HepG2 (cell line): ENCODE measurements around the gene MAP3K2. TPM values are rescaled to one million over a fixed set of nuclear protein-coding genes. Genes with fewer than 3 reads are reported as not detected.

Experiments used
- ATAC-seq: fragments of 200-7000 bp; cut with Tn5 transposase; 3 replicates; pipeline ENCODE4 v1.9.1; 2020; ENCODE audit warnings: mild to moderate bottlenecking, moderate library complexity
- BruUV-seq: library from RNA; stranded (reverse); fragments of 400-500 nt; replicated peaks from 2 replicates; lab custom pipeline; 2021; lab: Mats Ljungman, UMichigan
- CTCF ChIA-PET: fragments of 300-600 bp; formaldehyde crosslinking; extraction: SDS; loops from one replicate; lab custom pipeline; 2021; ENCODE audit warnings: low total read pairs, inconsistent platforms, low intra/inter-chr PET ratio; lab: Yijun Ruan, JAX
- POLR2A ChIA-PET: fragments of 350-600 bp; sonication (Branson Sonifier 250); formaldehyde crosslinking; loops from one replicate; lab custom pipeline; 2020; ENCODE audit warnings: antibody characterized with exemption, inconsistent platforms; lab: Yijun Ruan, JAX
- DNase-seq: peaks from one replicate; pipeline ENCODE4 v3.0.0-alpha.2; 2015; ENCODE audit warnings: low spot score
- FAIRE-seq: peaks from 3 replicates; lab custom pipeline; 2011; peaks lifted over from hg19 to GRCh38; lab: Jason Lieb, UNC
- H2AFZ ChIP-seq: one replicate; pipeline ENCODE4 v1.6.1; 2011; ENCODE audit warnings: low read length, inconsistent platforms
- H3K27ac ChIP-seq: fragments of 300-600 bp; 3 replicates; pipeline ENCODE4 v1.8.0; 2011; ENCODE audit warnings: mixed run types, mild to moderate bottlenecking, mixed read lengths, low read length, inconsistent platforms; ENCODE audit not compliant: insufficient read depth; ENCODE audit errors: extremely low read length
- H3K27me3 ChIP-seq, 2 experiments: fragments of 200-600 bp in 1 of 2; 2 replicates in 1 of 2; 3 replicates in 1 of 2; pipeline versions ENCODE4 v1.6.0 to v1.8.0; 2011; ENCODE audit warnings: low read length in 2 of 2, mild to moderate bottlenecking in 2 of 2, moderate library complexity in 2 of 2, inconsistent platforms in 1 of 2; ENCODE audit not compliant: insufficient read depth in 2 of 2, control insufficient read depth in 1 of 2
- H3K36me3 ChIP-seq, 2 experiments: fragments of 200-600 bp in 1 of 2; replicated peaks in 1 of 2; 2 replicates in 1 of 2; 3 replicates in 1 of 2; pipeline versions ENCODE4 v1.5.1 to v1.8.0; 2011; ENCODE audit warnings: low read length in 2 of 2, inconsistent platforms in 1 of 2; ENCODE audit not compliant: insufficient read depth in 2 of 2, control insufficient read depth in 1 of 2
- H3K4me1 ChIP-seq: 2 replicates; pipeline ENCODE4 v1.5.1; 2012; ENCODE audit warnings: low read length, inconsistent platforms; ENCODE audit not compliant: insufficient read depth
- H3K4me2 ChIP-seq: 2 replicates; pipeline ENCODE4 v1.6.0; 2011; ENCODE audit warnings: low read depth, low read length, inconsistent platforms
- H3K4me3 ChIP-seq, 3 experiments: fragments of 200-600 bp in 1 of 3; sonication (generic), shearing (Covaris generic) in 1 of 3; replicated peaks in 1 of 3; 2 replicates each; pipeline ENCODE4 v1.5.1; 2011 to 2016; ENCODE audit warnings: low read length in 3 of 3, inconsistent platforms in 2 of 3, low read depth in 2 of 3, mild to moderate bottlenecking in 2 of 3, control low read depth in 1 of 3, mixed read lengths in 1 of 3; ENCODE audit not compliant: insufficient read depth in 1 of 3
- H3K79me2 ChIP-seq: one replicate; pipeline ENCODE4 v1.6.1; 2011; ENCODE audit warnings: low read length, inconsistent platforms; ENCODE audit not compliant: insufficient read depth
- H3K9ac ChIP-seq: 2 replicates; pipeline ENCODE4 v1.6.0; 2011; ENCODE audit warnings: mild to moderate bottlenecking, low read depth, low read length, inconsistent platforms; ENCODE audit not compliant: insufficient read depth
- H3K9me3 ChIP-seq: 2 replicates; pipeline ENCODE4 v1.5.1; 2012; ENCODE audit warnings: mild to moderate bottlenecking, low read length
- H4K20me1 ChIP-seq: 2 replicates; pipeline ENCODE4 v1.6.0; 2011; ENCODE audit warnings: inconsistent platforms, mild to moderate bottlenecking, low read length, moderate library complexity; ENCODE audit not compliant: insufficient read depth
- FOXK2 ChIP-seq: fragments of 450-650 bp; IDR thresholded peaks from 2 replicates; pipeline ENCODE4 v1.6.1; 2016
- GPN1 ChIP-seq: sonication (generic); formaldehyde crosslinking; IDR thresholded peaks from 2 replicates; pipeline ENCODE4 v1.5.1; 2020; ENCODE audit warnings: missing genetic modification reagents, borderline replicate concordance
- HDAC6 ChIP-seq: fragments of 200-600 bp; sonication (generic); IDR thresholded peaks from 2 replicates; pipeline ENCODE4 v1.7.0; 2017; ENCODE audit warnings: mild to moderate bottlenecking, antibody characterized with exemption, low read length, low read depth
- HOXA7 ChIP-seq: sonication (generic); formaldehyde crosslinking; IDR thresholded peaks from 2 replicates; pipeline ENCODE4 v1.8.1; 2022; ENCODE audit warnings: mild to moderate bottlenecking, missing genetic modification reagents, moderate library complexity
- IKZF1 ChIP-seq: fragments of 450-650 bp; IDR thresholded peaks from 2 replicates; pipeline ENCODE4 v1.7.1; 2016
- KMT2B ChIP-seq: IDR thresholded peaks from 2 replicates; pipeline ENCODE4 v1.6.1; 2016; ENCODE audit warnings: missing genetic modification reagents, missing compliant biosample characterization
- POLR2AphosphoS5 ChIP-seq: IDR thresholded peaks from 2 replicates; pipeline ENCODE4 v1.6.1; 2012; ENCODE audit warnings: low read depth, low read length
- SETDB1 ChIP-seq: sonication (generic); formaldehyde crosslinking; IDR thresholded peaks from 2 replicates; pipeline ENCODE4 v1.5.1; 2020; ENCODE audit warnings: missing genetic modification reagents, mild to moderate bottlenecking, borderline replicate concordance
- SSRP1 ChIP-seq: IDR thresholded peaks from 2 replicates; pipeline ENCODE4 v1.6.1; 2016; ENCODE audit warnings: control low read depth
- ZFY ChIP-seq: sonication (generic); formaldehyde crosslinking; IDR thresholded peaks from 2 replicates; pipeline ENCODE4 v1.4.0; 2020; ENCODE audit warnings: missing genetic modification reagents
- ZNF543 ChIP-seq: sonication (generic); formaldehyde crosslinking; IDR thresholded peaks from 2 replicates; pipeline ENCODE4 v1.4.0; 2020; ENCODE audit warnings: mild to moderate bottlenecking, missing genetic modification reagents
- ZNF549 ChIP-seq: sonication (generic); formaldehyde crosslinking; IDR thresholded peaks from 2 replicates; pipeline ENCODE4 v1.5.0; 2020; ENCODE audit warnings: missing genetic modification reagents
- ZNF713 ChIP-seq: sonication (generic); formaldehyde crosslinking; IDR thresholded peaks from 2 replicates; pipeline ENCODE4 v1.4.0; 2020; ENCODE audit warnings: mild to moderate bottlenecking, missing genetic modification reagents
- ZNF749 ChIP-seq: sonication (generic); formaldehyde crosslinking; IDR thresholded peaks from 2 replicates; pipeline ENCODE4 v1.8.0; 2022; ENCODE audit warnings: mild to moderate bottlenecking, missing genetic modification reagents, moderate library complexity, borderline replicate concordance
- ZNF816 ChIP-seq: sonication (generic); formaldehyde crosslinking; IDR thresholded peaks from 2 replicates; pipeline ENCODE4 v1.8.0; 2022; ENCODE audit warnings: missing genetic modification reagents, mild to moderate bottlenecking, borderline replicate concordance
- WGBS: methylation state at CpG from one replicate; pipeline ENCODE4 v1.1.6; 2017; ENCODE audit warnings: low lambda C conversion rate; 5-methylcytosine and 5-hydroxymethylcytosine counted together
- in situ Hi-C: cut with HindIII; loops from 2 replicates; pipeline ENCODE4 v1.10.0; 2017; ENCODE audit warnings: low pct_unique_long_range_greater_than_20kb; ENCODE audit not compliant: extremely low pct_ligation_motif_present
- intact Hi-C: fragments of 100-400 bp; cut with micrococcal nuclease; formaldehyde crosslinking; loops from one replicate; pipeline ENCODE4 v1.10.0; 2022; ENCODE audit not compliant: unreplicated experiment
- polyA plus RNA-seq, 8 experiments: library from polyadenylated mRNA; depleted of rRNA in 3 of 8; stranded (reverse) in 7 of 8; unstranded in 1 of 8; fragments of >200 nt; fragmentation: Illumina TruSeq in 4 of 8; extraction: Trizol in 4 of 8; gene quantifications; 2 replicates each; pipeline versions ENCODE4 v1.2.1 to v1.2.3, GENCODE V29; 2011 to 2016; ENCODE audit warnings: low read depth in 4 of 8, missing spikeins in 1 of 8, mixed read lengths in 1 of 8; ENCODE audit not compliant: insufficient read depth in 1 of 8
- total RNA-seq, 5 experiments: library from RNA; depleted of rRNA; stranded (reverse); fragments of >200 nt; fragmentation: Illumina TruSeq; extraction: Trizol; gene quantifications; 2 replicates each; pipeline ENCODE4 v1.2.3, GENCODE V29; 2016; ENCODE audit warnings: low read depth in 1 of 5
- TF ChIP-seq, protein P1 (sequence below): sonication (generic); formaldehyde crosslinking; IDR thresholded peaks from 2 replicates; pipeline ENCODE4 v1.4.0; 2020; ENCODE audit warnings: missing genetic modification reagents
- TF ChIP-seq, protein P2 (sequence below): sonication (generic); formaldehyde crosslinking; IDR thresholded peaks from 2 replicates; pipeline ENCODE4 v1.5.0; 2020; ENCODE audit warnings: missing genetic modification reagents
- TF ChIP-seq, protein P3 (sequence below): sonication (generic); formaldehyde crosslinking; IDR thresholded peaks from 2 replicates; pipeline ENCODE4 v1.5.0; 2020; ENCODE audit warnings: mild to moderate bottlenecking, missing genetic modification reagents
- TF ChIP-seq, protein P4 (sequence below): sonication (generic); formaldehyde crosslinking; IDR thresholded peaks from 2 replicates; pipeline ENCODE4 v1.5.0; 2020; ENCODE audit warnings: missing genetic modification reagents
- TF ChIP-seq, protein P5 (sequence below): IDR thresholded peaks from 2 replicates; pipeline ENCODE4 v1.6.1; 2016; ENCODE audit warnings: missing genetic modification reagents, missing compliant biosample characterization

Gene MAP3K2
- total and polyA plus RNA-seq, 2 of the 13 experiments (the other 11 are each of a cell fraction or from before 2014, with no cell fraction given) = 12.2 to 37.2 TPM

DNA sequence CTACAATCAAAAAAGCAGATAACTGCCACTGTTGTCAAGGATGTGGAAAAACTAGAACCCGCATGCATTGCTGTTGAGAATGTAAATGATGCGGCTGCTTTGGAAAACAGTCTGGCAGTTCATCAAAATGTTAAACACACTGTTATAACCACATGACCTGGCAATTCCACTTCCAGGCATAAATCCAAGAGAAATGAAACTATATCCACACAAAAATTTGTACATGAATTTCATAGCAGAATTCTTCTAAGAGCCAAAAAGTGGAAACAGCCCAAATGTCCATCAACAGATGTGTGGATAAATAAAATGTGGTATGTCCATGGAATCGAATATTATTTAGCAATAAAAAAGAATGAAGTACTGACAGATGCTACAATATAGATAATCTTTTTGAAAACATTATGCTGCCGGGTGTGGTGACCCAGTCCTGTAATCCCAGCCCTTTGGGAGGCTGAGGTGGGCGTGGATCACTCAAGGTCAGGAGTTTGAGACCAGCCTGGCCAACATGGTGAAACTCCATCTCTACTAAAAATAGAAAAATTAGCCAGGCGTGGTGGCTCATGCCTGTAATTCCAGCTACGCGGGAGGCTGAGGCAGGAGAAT, 125.9 kb downstream of the MAP3K2 start:
- Histone ChIP-seq H3K4me2 (no peak overlapping the region), H2AFZ (no peak overlapping the region), H3K27ac (no peak overlapping the region), H3K27me3 (no peaks in the 10 kb centered on the region), H3K4me3 (no peak overlapping the region), H3K36me3 (peaks cover 31 to 69% of the 10 kb centered on the region in 2 experiments), H3K79me2 (no peaks in the 10 kb centered on the region), H3K4me1 (no peaks in the 10 kb centered on the region), H3K9ac (no peak overlapping the region), H3K9me3 (no peaks in the 10 kb centered on the region), H4K20me1 (no peaks in the 10 kb centered on the region)
- BruUV-seq = no TSS peak
- CTCF ChIA-PET = no interaction called here
- 97% methylated on average over 8 of the region's 8 CpGs for WGBS
- POLR2A ChIA-PET = no interaction called here
- FAIRE-seq (no peak), DNase-seq (no peak), ATAC-seq (no peak)
- intact Hi-C loops (no loop called here), in situ Hi-C loops (no loop called here)
- no peak for TF ChIP-seq IKZF1
- TF ChIP-seq, protein P1, sequence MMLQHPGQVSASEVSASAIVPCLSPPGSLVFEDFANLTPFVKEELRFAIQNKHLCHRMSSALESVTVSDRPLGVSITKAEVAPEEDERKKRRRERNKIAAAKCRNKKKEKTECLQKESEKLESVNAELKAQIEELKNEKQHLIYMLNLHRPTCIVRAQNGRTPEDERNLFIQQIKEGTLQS (CRISPR knock-in tag) = no peak
- no peak for TF ChIP-seq HOXA7
- no peak for TF ChIP-seq HDAC6
- TF ChIP-seq, protein P2, sequence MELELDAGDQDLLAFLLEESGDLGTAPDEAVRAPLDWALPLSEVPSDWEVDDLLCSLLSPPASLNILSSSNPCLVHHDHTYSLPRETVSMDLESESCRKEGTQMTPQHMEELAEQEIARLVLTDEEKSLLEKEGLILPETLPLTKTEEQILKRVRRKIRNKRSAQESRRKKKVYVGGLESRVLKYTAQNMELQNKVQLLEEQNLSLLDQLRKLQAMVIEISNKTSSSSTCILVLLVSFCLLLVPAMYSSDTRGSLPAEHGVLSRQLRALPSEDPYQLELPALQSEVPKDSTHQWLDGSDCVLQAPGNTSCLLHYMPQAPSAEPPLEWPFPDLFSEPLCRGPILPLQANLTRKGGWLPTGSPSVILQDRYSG (CRISPR knock-in tag) = no peak
- TF ChIP-seq ZNF713 (CRISPR knock-in tag) = no peak
- no peak for TF ChIP-seq ZNF816 (CRISPR knock-in tag)
- TF ChIP-seq, protein P3, sequence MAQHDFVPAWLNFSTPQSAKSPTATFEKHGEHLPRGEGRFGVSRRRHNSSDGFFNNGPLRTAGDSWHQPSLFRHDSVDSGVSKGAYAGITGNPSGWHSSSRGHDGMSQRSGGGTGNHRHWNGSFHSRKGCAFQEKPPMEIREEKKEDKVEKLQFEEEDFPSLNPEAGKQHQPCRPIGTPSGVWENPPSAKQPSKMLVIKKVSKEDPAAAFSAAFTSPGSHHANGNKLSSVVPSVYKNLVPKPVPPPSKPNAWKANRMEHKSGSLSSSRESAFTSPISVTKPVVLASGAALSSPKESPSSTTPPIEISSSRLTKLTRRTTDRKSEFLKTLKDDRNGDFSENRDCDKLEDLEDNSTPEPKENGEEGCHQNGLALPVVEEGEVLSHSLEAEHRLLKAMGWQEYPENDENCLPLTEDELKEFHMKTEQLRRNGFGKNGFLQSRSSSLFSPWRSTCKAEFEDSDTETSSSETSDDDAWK = no peak
- no peak for TF ChIP-seq ZNF749 (CRISPR knock-in tag)
- TF ChIP-seq ZFY (CRISPR knock-in tag) = no peak
- no peak for TF ChIP-seq ZNF543 (CRISPR knock-in tag)
- TF ChIP-seq, protein P4, sequence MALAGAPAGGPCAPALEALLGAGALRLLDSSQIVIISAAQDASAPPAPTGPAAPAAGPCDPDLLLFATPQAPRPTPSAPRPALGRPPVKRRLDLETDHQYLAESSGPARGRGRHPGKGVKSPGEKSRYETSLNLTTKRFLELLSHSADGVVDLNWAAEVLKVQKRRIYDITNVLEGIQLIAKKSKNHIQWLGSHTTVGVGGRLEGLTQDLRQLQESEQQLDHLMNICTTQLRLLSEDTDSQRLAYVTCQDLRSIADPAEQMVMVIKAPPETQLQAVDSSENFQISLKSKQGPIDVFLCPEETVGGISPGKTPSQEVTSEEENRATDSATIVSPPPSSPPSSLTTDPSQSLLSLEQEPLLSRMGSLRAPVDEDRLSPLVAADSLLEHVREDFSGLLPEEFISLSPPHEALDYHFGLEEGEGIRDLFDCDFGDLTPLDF = no peak
- TF ChIP-seq FOXK2 = no peak
- TF ChIP-seq GPN1 (CRISPR knock-in tag) = no peak
- no peak for TF ChIP-seq ZNF549 (CRISPR knock-in tag)
- TF ChIP-seq SSRP1 = no peak
- no peak for TF ChIP-seq KMT2B (CRISPR knock-in tag)
- TF ChIP-seq SETDB1 = no peak
- TF ChIP-seq POLR2AphosphoS5 = no peak
- TF ChIP-seq, protein P5, sequence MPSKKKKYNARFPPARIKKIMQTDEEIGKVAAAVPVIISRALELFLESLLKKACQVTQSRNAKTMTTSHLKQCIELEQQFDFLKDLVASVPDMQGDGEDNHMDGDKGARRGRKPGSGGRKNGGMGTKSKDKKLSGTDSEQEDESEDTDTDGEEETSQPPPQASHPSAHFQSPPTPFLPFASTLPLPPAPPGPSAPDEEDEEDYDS (CRISPR knock-in tag) = no peak
